ENCODE measurements around the gene LSM4.

DNA sequence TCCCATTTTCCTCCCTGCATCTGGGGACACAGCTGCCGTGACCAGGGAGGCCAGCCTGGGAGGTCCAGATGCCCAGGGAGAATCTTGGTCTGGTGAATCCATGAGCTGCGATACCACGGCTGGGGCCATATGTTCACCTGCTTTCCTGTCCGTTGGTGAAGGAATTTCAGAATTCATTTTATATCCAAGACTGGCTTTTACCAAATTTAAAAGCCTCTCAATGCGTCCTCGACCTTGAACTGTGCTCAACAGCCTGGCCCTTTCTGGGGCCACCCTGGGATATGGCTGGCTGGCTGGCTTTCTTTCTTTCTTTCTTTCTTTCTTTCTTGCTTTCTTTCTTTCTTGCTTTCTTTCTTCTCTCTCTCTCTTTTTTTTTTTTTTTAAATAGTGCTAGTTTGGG is 40.9 kb upstream of the LSM4 start:
- TF ChIP-seq, protein P1, sequence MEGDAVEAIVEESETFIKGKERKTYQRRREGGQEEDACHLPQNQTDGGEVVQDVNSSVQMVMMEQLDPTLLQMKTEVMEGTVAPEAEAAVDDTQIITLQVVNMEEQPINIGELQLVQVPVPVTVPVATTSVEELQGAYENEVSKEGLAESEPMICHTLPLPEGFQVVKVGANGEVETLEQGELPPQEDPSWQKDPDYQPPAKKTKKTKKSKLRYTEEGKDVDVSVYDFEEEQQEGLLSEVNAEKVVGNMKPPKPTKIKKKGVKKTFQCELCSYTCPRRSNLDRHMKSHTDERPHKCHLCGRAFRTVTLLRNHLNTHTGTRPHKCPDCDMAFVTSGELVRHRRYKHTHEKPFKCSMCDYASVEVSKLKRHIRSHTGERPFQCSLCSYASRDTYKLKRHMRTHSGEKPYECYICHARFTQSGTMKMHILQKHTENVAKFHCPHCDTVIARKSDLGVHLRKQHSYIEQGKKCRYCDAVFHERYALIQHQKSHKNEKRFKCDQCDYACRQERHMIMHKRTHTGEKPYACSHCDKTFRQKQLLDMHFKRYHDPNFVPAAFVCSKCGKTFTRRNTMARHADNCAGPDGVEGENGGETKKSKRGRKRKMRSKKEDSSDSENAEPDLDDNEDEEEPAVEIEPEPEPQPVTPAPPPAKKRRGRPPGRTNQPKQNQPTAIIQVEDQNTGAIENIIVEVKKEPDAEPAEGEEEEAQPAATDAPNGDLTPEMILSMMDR (conservative IDR thresholded peaks at IDR 0.05; ENCODE audit: low read length) = no peak
- TF ChIP-seq EZH2phosphoT487 (IDR thresholded peaks at IDR 0.05; ENCODE audit: borderline replicate concordance) = no peak

Data from Loucy (cell line).